Left kidney (tissue), 2 donors: Measurements from ENCODE around the gene OR2A12. TPM values are rescaled to one million over a fixed set of nuclear protein-coding genes. Genes with fewer than 3 reads are reported as not detected.
A peak's percentile ranks its signal among the peaks of the same experiment; 100 is the strongest.
"Not testable (repeated sequence)": the region's sequence is repeated elsewhere in the genome, so short reads cannot be mapped to it uniquely, and the experiment has no call there.

Experiments used
- DNase-seq: peaks from one replicate; pipeline ENCODE4 v3.0.0-alpha.2; 2013
- polyA plus RNA-seq: library from polyadenylated mRNA; unstranded; fragments of 120-200 nt; gene quantifications from one replicate; pipeline ENCODE4 v1.2.1, GENCODE V29; 2013; ENCODE audit not compliant: insufficient read length

The OR2A12 gene
- polyA plus RNA-seq, 1 donor, result 0.05 TPM

GRCh38 chr7:144118341-144118740, 32.3 kb downstream of the OR2A12 start:
- no peak for DNase-seq

GRCh38 chr7:144122876-144123275, 36.8 kb downstream of the OR2A12 start, which contains the start of gene OR2A14:
TSS of gene OR2A14 (plus strand) at chr7:144123176. CDS start at chr7:144129113, 5,937 bp downstream.
- DNase-seq, result no peak

GRCh38 chr7:144127714-144128334, 41.7 kb downstream of the OR2A12 start:
- peak; percentile 71 for DNase-seq

- DNase-seq, result not testable (repeated sequence)
These were observed 43.5 kb downstream of the OR2A12 start for GRCh38 chr7:144129601-144130000.

GRCh38 chr7:144130730-144131129, 44.7 kb downstream of the OR2A12 start:
- no peak for DNase-seq

GRCh38 chr7:144132262-144132661, 46.2 kb downstream of the OR2A12 start:
- DNase-seq, result no peak

- DNase-seq, result no peak
These were observed 47.2 kb downstream of the OR2A12 start for GRCh38 chr7:144133307-144133706.

- no peak for DNase-seq
These were observed 48.0 kb downstream of the OR2A12 start for GRCh38 chr7:144134116-144134515.

GRCh38 chr7:144137501-144137900, 51.4 kb downstream of the OR2A12 start:
- DNase-seq, result no peak

GRCh38 chr7:144142187-144142586, 56.1 kb downstream of the OR2A12 start:
- DNase-seq, result no peak

- DNase-seq, result no peak
These were observed 58.3 kb downstream of the OR2A12 start for GRCh38 chr7:144144426-144144825.

- no peak for DNase-seq
These were observed 62.2 kb downstream of the OR2A12 start for GRCh38 chr7:144148224-144148827.

Other genes starting within 250 kb of the OR2A12 start
- 84.1 TPM for gene TCAF1, start 184.1 kb upstream of the OR2A12 start, polyA plus RNA-seq
- gene OR2F2, start 151.0 kb upstream of the OR2A12 start, polyA plus RNA-seq, result not detected
- gene OR2F1, start 131.4 kb upstream of the OR2A12 start, polyA plus RNA-seq, result 0.45 TPM
- gene OR6B1, start 86.0 kb upstream of the OR2A12 start, polyA plus RNA-seq, result not detected
- gene OR2A5, start 37.3 kb upstream of the OR2A12 start, polyA plus RNA-seq, result 0.18 TPM
- 0.22 TPM for gene OR2A25, start 16.5 kb upstream of the OR2A12 start, polyA plus RNA-seq
- gene OR2A2, start 23.3 kb downstream of the OR2A12 start, polyA plus RNA-seq, result not detected
- gene OR2A14, start 36.9 kb downstream of the OR2A12 start, polyA plus RNA-seq, result not detected
- gene CTAGE4, start 97.2 kb downstream of the OR2A12 start, polyA plus RNA-seq, result 1.0 TPM
- 24.0 TPM for gene ARHGEF35, start 109.6 kb downstream of the OR2A12 start, polyA plus RNA-seq
- 1.8 TPM for gene OR2A42, start 153.3 kb downstream of the OR2A12 start, polyA plus RNA-seq
- 9.4 TPM for gene OR2A7, start 178.5 kb downstream of the OR2A12 start, polyA plus RNA-seq
- gene CTAGE8, start 183.0 kb downstream of the OR2A12 start, polyA plus RNA-seq, result 12.3 TPM
- 1.2 TPM for gene OR2A1, start 226.1 kb downstream of the OR2A12 start, polyA plus RNA-seq